Dermis lymphatic vessel endothelial cell (primary cell): ENCODE results near the gene RRAS. TPM values are rescaled to one million over a fixed set of nuclear protein-coding genes. Genes with fewer than 3 reads are reported as not detected.

Experiments used
- total RNA-seq: library from RNA; depleted of rRNA; stranded (reverse); fragments of >200 nt; gene quantifications from 2 replicates; pipeline ENCODE4 v1.2.1, GENCODE V29; 2014

The RRAS gene
- total RNA-seq: 13.0 and 20.7 TPM in 2 replicates

GRCh38 chr19:49640113-49640898 lies at the start of gene RRAS:
RRAS (minus strand) TSS chr19:49640143; CDS start chr19:49640098, 45 bp downstream.

GRCh38 chr19:49689133-49690078 lies 49.5 kb upstream of the RRAS start, which contains the start of gene ADM5:
ADM5 (plus strand) TSS chr19:49689594; CDS start chr19:49689838, 244 bp downstream.

GRCh38 chr19:49677231-49677900 lies 37.4 kb upstream of the RRAS start, which contains the start of gene PRMT1:
PRMT1 (plus strand) TSS chr19:49677271; CDS start chr19:49677281, 10 bp downstream.

GRCh38 chr19:49665351-49666119 lies 25.6 kb upstream of the RRAS start, which contains the start of the genes BCL2L12 and IRF3:
BCL2L12 (plus strand) TSS chr19:49665933; CDS start chr19:49666693, 760 bp downstream.
IRF3 (minus strand) TSS chr19:49665857; CDS start chr19:49664838, 1,019 bp downstream.

DNA sequence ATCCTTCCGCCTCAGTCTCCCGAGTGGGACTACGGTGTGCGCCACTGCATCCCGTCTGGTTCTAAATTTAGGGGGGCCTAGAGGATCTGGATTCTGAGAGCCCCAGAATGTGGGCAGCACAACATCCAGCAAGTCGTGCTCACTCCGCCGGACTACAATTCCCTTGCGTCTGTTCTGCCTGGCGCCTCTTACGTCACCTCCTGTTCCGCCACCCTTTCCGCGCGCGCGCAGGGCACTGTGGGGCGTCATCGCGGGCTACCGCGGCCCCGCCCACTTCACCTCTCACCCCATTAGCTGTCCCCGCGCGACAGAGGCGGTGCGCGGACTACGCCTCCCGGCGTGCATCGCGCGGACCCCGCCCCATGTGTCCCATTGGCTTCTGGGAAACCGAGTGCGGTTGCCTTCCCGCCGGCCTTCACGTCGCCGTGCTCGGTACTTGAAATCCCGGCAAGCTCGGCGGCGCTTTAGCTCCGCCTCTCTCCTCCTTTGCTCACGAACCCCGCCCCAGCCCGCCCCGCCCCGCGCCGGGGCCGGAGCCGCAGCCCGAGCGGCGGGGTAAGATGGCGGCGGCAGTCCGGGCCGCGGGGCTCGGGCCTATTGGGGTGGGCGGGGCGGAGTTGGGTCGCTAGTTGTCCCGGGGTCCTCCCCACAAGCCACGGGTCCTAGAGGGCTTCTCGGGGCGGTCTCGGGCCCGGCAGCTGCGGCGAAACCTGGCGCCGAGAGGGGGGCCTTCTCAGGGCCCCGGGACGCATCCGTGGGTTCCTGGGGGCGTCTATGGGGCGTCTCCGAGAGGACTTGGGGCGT lies 1.9 kb upstream of the RRAS start, which contains the start of gene SCAF1:
SCAF1 (plus strand) TSS at position 522 of the 804 bp plus-strand sequence. CDS start 2,818 bp downstream, outside the sequence.

DNA sequence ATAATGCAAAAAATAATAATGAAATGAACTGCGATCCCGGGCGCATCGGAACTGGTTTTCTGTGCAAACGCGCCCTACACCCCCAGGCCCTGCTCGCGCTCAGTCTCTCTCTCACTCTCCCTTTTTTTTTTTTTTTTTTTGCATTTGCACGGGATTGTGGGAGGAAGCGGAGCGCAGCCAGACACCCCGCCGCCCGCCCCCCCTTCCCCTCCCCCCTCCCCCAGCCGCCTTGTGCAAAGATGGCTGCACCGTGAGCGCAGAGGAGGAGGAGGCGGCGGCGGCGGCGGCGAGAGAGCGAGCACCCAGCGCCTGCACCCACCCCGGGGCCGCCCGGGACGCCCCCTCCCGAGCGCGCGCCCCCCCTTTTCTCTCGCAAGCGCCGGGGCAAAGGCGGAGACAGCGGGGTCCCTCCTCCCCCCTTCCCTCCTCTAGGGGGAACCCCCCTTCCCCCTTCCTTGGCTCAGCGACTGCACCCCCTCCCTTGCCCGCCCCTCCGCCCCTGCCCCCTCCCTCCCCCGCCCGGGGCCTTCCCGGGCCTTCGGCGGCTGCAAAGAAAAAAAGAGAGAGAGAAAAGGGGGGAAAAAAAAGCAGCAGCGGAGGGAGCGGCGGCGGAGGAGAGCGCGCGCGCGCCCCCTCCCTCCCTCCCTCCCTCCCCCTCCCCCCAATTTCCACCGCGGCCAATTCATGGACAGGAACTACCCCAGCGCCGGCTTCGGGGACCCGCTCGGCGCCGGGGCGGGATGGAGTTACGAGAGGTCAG lies 48.8 kb downstream of the RRAS start, which contains the start of gene PRR12:
PRR12 (plus strand) TSS at position 212 of the 760 bp plus-strand sequence; CDS start at position 685, 473 bp downstream.

Other genes starting within 250 kb of the RRAS start
- gene PTH2, start 216.7 kb downstream of the RRAS start, total RNA-seq: not detected in 2 replicates
- not detected in 2 replicates for gene GFY, start 214.8 kb downstream of the RRAS start, total RNA-seq
- 0.22 and 0.26 TPM in 2 replicates for gene SLC17A7, start 198.6 kb downstream of the RRAS start, total RNA-seq
- 141 and 154 TPM in 2 replicates for gene PIH1D1, start 188.3 kb downstream of the RRAS start, total RNA-seq
- 54.6 and 58.0 TPM in 2 replicates for gene ALDH16A1, start 186.9 kb downstream of the RRAS start, total RNA-seq
- 0.60 and 1.4 TPM in 2 replicates for gene FLT3LG, start 165.9 kb downstream of the RRAS start, total RNA-seq
- 4,546 and 5,479 TPM in 2 replicates for gene RPL13A, start 152.5 kb downstream of the RRAS start, total RNA-seq
- 2,954 and 3,854 TPM in 2 replicates for gene RPS11, start 143.7 kb downstream of the RRAS start, total RNA-seq
- gene FCGRT, start 127.5 kb downstream of the RRAS start, total RNA-seq: 152 and 195 TPM in 2 replicates
- gene RCN3, start 112.1 kb downstream of the RRAS start, total RNA-seq: 3.7 and 7.8 TPM in 2 replicates
- gene NOSIP, start 59.6 kb downstream of the RRAS start, total RNA-seq: 83.2 and 95.1 TPM in 2 replicates
- gene PRRG2, start 58.8 kb downstream of the RRAS start, total RNA-seq: 9.0 and 12.1 TPM in 2 replicates
- gene PRR12, start 49.0 kb downstream of the RRAS start, total RNA-seq: 1.0 and 1.6 TPM in 2 replicates
- gene SCAF1, start 2.1 kb upstream of the RRAS start, total RNA-seq: 4.3 and 4.9 TPM in 2 replicates
- 28.6 and 36.0 TPM in 2 replicates for gene IRF3, start 25.7 kb upstream of the RRAS start, total RNA-seq
- 2.6 and 3.4 TPM in 2 replicates for gene BCL2L12, start 25.8 kb upstream of the RRAS start, total RNA-seq
- 308 and 326 TPM in 2 replicates for gene PRMT1, start 37.1 kb upstream of the RRAS start, total RNA-seq
- 0.22 and 0.52 TPM in 2 replicates for gene ADM5, start 49.5 kb upstream of the RRAS start, total RNA-seq
- 11.8 and 12.5 TPM in 2 replicates for gene CPT1C, start 51.0 kb upstream of the RRAS start, total RNA-seq
- under 0.01 TPM in 2 replicates for gene TSKS, start 123.2 kb upstream of the RRAS start, total RNA-seq
- 41.2 and 50.7 TPM in 2 replicates for gene AP2A1, start 126.9 kb upstream of the RRAS start, total RNA-seq
- gene FUZ, start 173.1 kb upstream of the RRAS start, total RNA-seq: 12.2 and 14.2 TPM in 2 replicates
- 11.1 and 12.6 TPM in 2 replicates for gene MED25, start 178.1 kb upstream of the RRAS start, total RNA-seq
- gene PTOV1, start 211.0 kb upstream of the RRAS start, total RNA-seq: 43.1 and 44.1 TPM in 2 replicates
- 30.9 and 31.3 TPM in 2 replicates for gene PNKP, start 227.4 kb upstream of the RRAS start, total RNA-seq
- gene AKT1S1, start 237.2 kb upstream of the RRAS start, total RNA-seq: 5.9 and 6.8 TPM in 2 replicates
- 5.2 and 7.2 TPM in 2 replicates for gene TBC1D17, start 237.6 kb upstream of the RRAS start, total RNA-seq